ENCODE measurements around the gene FAM78A. TPM values are rescaled to one million over a fixed set of nuclear protein-coding genes. Genes with fewer than 3 reads are reported as not detected.

The FAM78A gene
- total RNA-seq, 1 donor from 2014 or later: 0.73 TPM

DNA sequence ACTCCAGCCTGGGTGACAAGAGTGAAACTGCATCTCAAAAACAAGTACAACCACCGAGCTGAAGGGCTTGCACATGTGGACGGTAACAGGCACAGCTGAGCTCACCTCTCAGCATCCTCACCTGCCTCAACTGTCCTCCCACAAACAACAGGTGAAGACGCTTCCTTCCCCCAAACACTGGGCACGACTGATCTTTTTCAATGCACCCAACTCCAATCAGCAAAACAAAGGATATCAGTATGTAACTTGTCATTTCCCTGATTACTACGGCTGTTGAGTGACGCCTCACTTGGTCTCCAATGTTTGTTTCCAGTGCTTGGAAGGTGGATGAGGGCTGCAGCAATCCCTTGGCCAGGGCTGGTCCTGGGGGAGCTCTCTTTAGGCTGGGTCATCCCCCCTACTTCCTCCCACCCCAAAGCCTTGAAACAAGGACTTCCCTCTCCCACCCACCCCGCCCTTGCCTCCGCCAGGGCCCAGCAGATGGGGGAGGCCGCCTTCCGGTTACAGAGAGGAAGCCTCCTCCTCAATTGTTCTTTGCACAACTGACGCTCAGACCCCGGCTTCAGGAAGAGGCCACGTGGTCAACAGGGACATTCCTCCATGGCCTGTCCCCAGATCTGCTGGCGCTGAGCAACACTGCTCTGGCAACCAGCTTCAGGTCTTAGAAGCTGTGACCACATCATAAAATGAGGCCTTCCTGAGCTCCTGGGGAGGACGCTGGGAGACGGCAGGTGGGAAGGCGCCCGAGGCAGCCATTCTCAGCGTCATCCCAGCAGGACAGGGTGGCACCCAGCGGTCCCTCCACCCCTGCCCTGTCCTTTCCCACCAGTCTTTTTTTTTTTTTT lies 5.9 kb downstream of the FAM78A start:
- H3K27me3 ChIP-seq (ENCODE audit: insufficient read depth, low read length): no peaks in the 10 kb centered on the region
- no peaks in the 10 kb centered on the region for H4K20me1 ChIP-seq (ENCODE audit: insufficient read depth, low read length)
- peaks cover 4% of the 10 kb centered on the region for H3K36me3 Mint-ChIP-seq (ENCODE audit: low read depth, unreplicated experiment)
- FAIRE-seq: no peak
- H3K27me3 Mint-ChIP-seq (ENCODE audit: low read depth, unreplicated experiment): peaks cover 27% of the 10 kb centered on the region
- no peak overlapping the region for H3K27ac ChIP-seq (ENCODE audit: low read depth, low read length)
- no peaks in the 10 kb centered on the region for H3K36me3 ChIP-seq (ENCODE audit: insufficient read depth, low read length)
- no peak overlapping the region for H3K4me3 Mint-ChIP-seq (ENCODE audit: unreplicated experiment)
- no peak overlapping the region for H2AFZ ChIP-seq (ENCODE audit: low read depth, low read length)
- peaks cover 2% of the 10 kb centered on the region for H3K4me1 Mint-ChIP-seq (ENCODE audit: low read depth, unreplicated experiment)
- no peak overlapping the region for H3K27ac Mint-ChIP-seq (ENCODE audit: unreplicated experiment)
- TF ChIP-seq, protein P1, sequence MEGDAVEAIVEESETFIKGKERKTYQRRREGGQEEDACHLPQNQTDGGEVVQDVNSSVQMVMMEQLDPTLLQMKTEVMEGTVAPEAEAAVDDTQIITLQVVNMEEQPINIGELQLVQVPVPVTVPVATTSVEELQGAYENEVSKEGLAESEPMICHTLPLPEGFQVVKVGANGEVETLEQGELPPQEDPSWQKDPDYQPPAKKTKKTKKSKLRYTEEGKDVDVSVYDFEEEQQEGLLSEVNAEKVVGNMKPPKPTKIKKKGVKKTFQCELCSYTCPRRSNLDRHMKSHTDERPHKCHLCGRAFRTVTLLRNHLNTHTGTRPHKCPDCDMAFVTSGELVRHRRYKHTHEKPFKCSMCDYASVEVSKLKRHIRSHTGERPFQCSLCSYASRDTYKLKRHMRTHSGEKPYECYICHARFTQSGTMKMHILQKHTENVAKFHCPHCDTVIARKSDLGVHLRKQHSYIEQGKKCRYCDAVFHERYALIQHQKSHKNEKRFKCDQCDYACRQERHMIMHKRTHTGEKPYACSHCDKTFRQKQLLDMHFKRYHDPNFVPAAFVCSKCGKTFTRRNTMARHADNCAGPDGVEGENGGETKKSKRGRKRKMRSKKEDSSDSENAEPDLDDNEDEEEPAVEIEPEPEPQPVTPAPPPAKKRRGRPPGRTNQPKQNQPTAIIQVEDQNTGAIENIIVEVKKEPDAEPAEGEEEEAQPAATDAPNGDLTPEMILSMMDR (IDR thresholded peaks at IDR 0.05; ENCODE audit: insufficient read depth, low read depth, low read length): no peak
- TF ChIP-seq EZH2 (IDR thresholded peaks at IDR 0.05; ENCODE audit: insufficient read depth, low read length): no peak
- H3K4me3 ChIP-seq (ENCODE audit: insufficient read depth, low read depth, low read length): no peak overlapping the region
- no peaks in the 10 kb centered on the region for H3K9me3 ChIP-seq (ENCODE audit: insufficient read depth, low read depth, low read length)
- DNase-seq (ENCODE audit: low read depth): no peak
- no peaks in the 10 kb centered on the region for H3K79me2 ChIP-seq (ENCODE audit: insufficient read depth, low read length)
- H3K4me2 ChIP-seq (ENCODE audit: low read length): no peak overlapping the region
- H3K4me1 ChIP-seq (ENCODE audit: insufficient read depth, low read length): no peaks in the 10 kb centered on the region
- no peaks in the 10 kb centered on the region for H3K9me3 Mint-ChIP-seq (ENCODE audit: unreplicated experiment)
- H3K9ac ChIP-seq (ENCODE audit: low read length): no peak overlapping the region

DNA sequence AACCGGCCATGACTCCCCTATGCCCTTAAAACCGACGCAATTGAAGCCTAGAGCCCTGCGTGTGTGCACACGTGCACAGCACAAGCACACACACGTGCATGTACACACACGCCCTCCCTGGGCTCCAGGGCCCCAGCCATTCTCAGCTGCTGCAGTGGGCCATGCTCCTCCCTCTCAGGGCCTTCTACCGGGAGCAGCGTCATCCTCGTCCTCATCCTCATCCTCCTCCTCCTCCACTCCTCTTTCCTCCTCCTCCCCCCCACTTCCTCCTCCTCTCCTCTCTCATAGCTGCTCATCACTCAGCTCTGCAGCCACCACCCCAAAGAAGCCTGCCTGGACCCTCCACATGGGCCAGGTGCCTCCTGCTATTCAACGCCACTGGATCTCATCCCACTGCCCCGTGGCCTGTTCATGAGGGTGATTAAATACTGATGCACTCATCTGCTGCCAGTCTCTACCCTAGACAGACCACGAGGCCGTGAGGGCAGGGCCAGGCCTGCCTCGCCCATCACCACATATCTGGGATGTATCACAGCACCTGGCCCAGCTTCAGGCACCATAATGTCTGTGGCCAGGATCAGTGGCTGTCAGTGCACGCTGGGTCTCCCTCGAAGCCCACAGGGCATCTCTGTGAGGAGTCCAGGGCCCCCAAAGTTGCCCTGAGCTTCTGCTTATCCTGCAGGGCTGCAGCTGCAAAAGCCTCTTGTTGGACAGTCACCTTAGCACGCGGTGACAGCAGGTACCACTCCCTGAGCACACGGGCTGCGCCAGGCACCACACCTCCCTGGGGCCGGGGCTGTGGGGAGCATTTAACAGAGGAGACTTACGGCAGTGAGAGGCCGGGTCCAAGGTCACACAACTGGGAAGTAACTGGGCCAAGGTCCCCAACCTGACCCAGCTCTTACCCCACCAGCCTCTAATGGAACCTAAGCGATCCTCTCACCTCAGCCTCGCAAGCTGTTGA lies 9.8 kb downstream of the FAM78A start:
- Mint-ChIP-seq H3K9me3 (ENCODE audit: unreplicated experiment) (no peaks in the 10 kb centered on the region), H3K4me1 (ENCODE audit: low read depth, unreplicated experiment) (no peaks in the 10 kb centered on the region), H3K27ac (ENCODE audit: unreplicated experiment) (no peak overlapping the region), H3K36me3 (ENCODE audit: low read depth, unreplicated experiment) (no peaks in the 10 kb centered on the region), H3K4me3 (ENCODE audit: unreplicated experiment) (no peak overlapping the region), H3K27me3 (ENCODE audit: low read depth, unreplicated experiment) (peaks cover 13% of the 10 kb centered on the region)
- DNase-seq (ENCODE audit: low read depth) (no peak), FAIRE-seq (no peak)
- no peak for TF ChIP-seq EZH2 (IDR thresholded peaks at IDR 0.05; ENCODE audit: insufficient read depth, low read length)
- TF ChIP-seq, protein P1 (IDR thresholded peaks at IDR 0.05; ENCODE audit: insufficient read depth, low read depth, low read length): no peak
- Histone ChIP-seq H4K20me1 (ENCODE audit: insufficient read depth, low read length) (no peaks in the 10 kb centered on the region), H3K9me3 (ENCODE audit: insufficient read depth, low read depth, low read length) (no peaks in the 10 kb centered on the region), H3K4me3 (ENCODE audit: insufficient read depth, low read depth, low read length) (no peak overlapping the region), H2AFZ (ENCODE audit: low read depth, low read length) (no peak overlapping the region), H3K27me3 (ENCODE audit: insufficient read depth, low read length) (no peaks in the 10 kb centered on the region), H3K79me2 (ENCODE audit: insufficient read depth, low read length) (no peaks in the 10 kb centered on the region), H3K4me1 (ENCODE audit: insufficient read depth, low read length) (no peaks in the 10 kb centered on the region), H3K27ac (ENCODE audit: low read depth, low read length) (no peak overlapping the region), H3K36me3 (ENCODE audit: insufficient read depth, low read length) (no peaks in the 10 kb centered on the region), H3K9ac (ENCODE audit: low read length) (no peak overlapping the region), H3K4me2 (ENCODE audit: low read length) (no peak overlapping the region)

Measured in astrocyte (in vitro differentiated cells and primary cell).